ENCODE data around the gene AIG1.

GRCh38 chr6:143223895-143224294, 163.2 kb downstream of the AIG1 start:
- TF ChIP-seq SUZ12 (IDR thresholded peaks at IDR 0.05) (no peak), HDGF (IDR thresholded peaks at IDR 0.05; ENCODE audit: borderline replicate concordance) (no peak), SP1 (IDR thresholded peaks at IDR 0.05) (no peak)
